Osteocyte (in vitro differentiated cells): ENCODE data around the gene USP16. TPM values are rescaled to one million over a fixed set of nuclear protein-coding genes. Genes with fewer than 3 reads are reported as not detected.

ENCODE experiments used
- DNase-seq: peaks from one replicate; pipeline ENCODE4 v3.0.0; 2021; ENCODE audit warnings: mixed read lengths; ENCODE audit not compliant: unreplicated experiment; ENCODE audit errors: extremely low spot score
- H3K27ac Mint-ChIP-seq: one replicate; pipeline ENCODE4 v1.8.0; 2021; ENCODE audit warnings: mild to moderate bottlenecking, mixed read lengths; ENCODE audit not compliant: unreplicated experiment
- H3K27me3 Mint-ChIP-seq: one replicate; pipeline ENCODE4 v1.8.0; 2021; ENCODE audit warnings: mixed read lengths; ENCODE audit not compliant: unreplicated experiment
- H3K36me3 Mint-ChIP-seq: one replicate; pipeline ENCODE4 v1.8.0; 2021; ENCODE audit warnings: mixed read lengths; ENCODE audit not compliant: unreplicated experiment
- H3K4me1 Mint-ChIP-seq: one replicate; pipeline ENCODE4 v1.8.0; 2021; ENCODE audit warnings: mixed read lengths; ENCODE audit not compliant: unreplicated experiment
- H3K4me3 Mint-ChIP-seq: one replicate; pipeline ENCODE4 v1.8.0; 2021; ENCODE audit warnings: mild to moderate bottlenecking, moderate library complexity, mixed read lengths; ENCODE audit not compliant: unreplicated experiment
- H3K9me3 Mint-ChIP-seq: one replicate; pipeline ENCODE4 v1.8.0; 2021; ENCODE audit warnings: mixed read lengths; ENCODE audit not compliant: unreplicated experiment
- total RNA-seq: library from RNA; stranded (reverse); gene quantifications from 2 replicates; pipeline ENCODE4 v1.2.1, GENCODE V29; 2021
- TF ChIP-seq, protein P1 (sequence below): fragments of 200-600 bp; sonication (generic); IDR thresholded peaks from 2 replicates; pipeline ENCODE4 v1.5.0; 2021; ENCODE audit warnings: antibody characterized with exemption, mild to moderate bottlenecking, moderate library complexity

The USP16 gene
- total RNA-seq, 1 donor from 2014 or later: 28.5 TPM

GRCh38 chr21:29053656-29054055, 29.2 kb downstream of the USP16 start:
- Mint-ChIP-seq H3K27ac (no peak overlapping the region), H3K9me3 (no peaks in the 10 kb centered on the region), H3K36me3 (peaks cover 40% of the 10 kb centered on the region), H3K4me1 (peaks cover 6% of the 10 kb centered on the region), H3K27me3 (no peaks in the 10 kb centered on the region), H3K4me3 (no peak overlapping the region)
- no peak for DNase-seq
- TF ChIP-seq, protein P1, sequence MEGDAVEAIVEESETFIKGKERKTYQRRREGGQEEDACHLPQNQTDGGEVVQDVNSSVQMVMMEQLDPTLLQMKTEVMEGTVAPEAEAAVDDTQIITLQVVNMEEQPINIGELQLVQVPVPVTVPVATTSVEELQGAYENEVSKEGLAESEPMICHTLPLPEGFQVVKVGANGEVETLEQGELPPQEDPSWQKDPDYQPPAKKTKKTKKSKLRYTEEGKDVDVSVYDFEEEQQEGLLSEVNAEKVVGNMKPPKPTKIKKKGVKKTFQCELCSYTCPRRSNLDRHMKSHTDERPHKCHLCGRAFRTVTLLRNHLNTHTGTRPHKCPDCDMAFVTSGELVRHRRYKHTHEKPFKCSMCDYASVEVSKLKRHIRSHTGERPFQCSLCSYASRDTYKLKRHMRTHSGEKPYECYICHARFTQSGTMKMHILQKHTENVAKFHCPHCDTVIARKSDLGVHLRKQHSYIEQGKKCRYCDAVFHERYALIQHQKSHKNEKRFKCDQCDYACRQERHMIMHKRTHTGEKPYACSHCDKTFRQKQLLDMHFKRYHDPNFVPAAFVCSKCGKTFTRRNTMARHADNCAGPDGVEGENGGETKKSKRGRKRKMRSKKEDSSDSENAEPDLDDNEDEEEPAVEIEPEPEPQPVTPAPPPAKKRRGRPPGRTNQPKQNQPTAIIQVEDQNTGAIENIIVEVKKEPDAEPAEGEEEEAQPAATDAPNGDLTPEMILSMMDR: no peak

DNA sequence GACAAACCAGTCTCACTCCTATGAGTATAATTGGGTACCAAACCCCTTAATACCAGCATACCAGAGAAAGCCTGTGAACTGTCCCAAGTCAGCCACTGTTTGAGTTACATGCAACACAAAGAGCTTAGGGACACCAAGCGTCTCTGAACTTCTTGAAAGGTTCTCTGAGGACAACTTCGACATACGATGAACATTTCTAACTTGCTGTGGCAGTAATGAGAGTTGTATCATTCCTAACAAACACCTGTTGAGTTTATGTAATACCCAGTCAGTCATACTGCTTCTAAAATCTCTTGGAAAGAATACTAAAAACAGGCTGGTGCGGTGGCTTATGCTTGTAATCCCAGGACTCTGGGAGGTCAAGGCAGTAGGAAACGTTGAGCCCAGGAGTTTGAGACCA, 30.6 kb downstream of the USP16 start:
- no peaks in the 10 kb centered on the region for H3K27me3 Mint-ChIP-seq
- no peak for DNase-seq
- H3K4me1 Mint-ChIP-seq: peaks cover 6% of the 10 kb centered on the region
- H3K4me3 Mint-ChIP-seq: no peak overlapping the region
- TF ChIP-seq, protein P1: no peak
- no peak overlapping the region for H3K27ac Mint-ChIP-seq
- peaks cover 32% of the 10 kb centered on the region for H3K36me3 Mint-ChIP-seq
- H3K9me3 Mint-ChIP-seq: no peaks in the 10 kb centered on the region

DNA sequence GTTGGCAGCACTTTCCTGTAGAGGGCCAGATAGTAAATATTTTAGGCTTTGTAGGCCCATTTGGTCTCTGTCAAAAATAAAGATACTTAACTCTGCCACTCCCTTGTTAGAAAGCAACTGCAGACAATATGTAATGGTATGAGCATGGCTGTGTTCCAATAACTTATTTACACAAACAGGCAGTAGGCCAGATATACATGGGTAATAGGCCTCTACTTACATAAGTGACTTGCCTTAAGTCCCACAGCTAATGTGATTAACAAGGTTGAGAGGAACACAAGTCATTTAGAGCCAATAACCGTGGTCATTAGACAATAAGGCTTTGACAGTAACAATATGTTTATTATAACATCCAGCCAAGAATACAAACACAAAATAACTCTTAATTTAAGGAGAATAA, 31.5 kb downstream of the USP16 start:
- Mint-ChIP-seq H3K27me3 (no peaks in the 10 kb centered on the region), H3K36me3 (peaks cover 37% of the 10 kb centered on the region), H3K27ac (no peak overlapping the region), H3K4me3 (no peak overlapping the region), H3K4me1 (peaks cover 6% of the 10 kb centered on the region), H3K9me3 (no peaks in the 10 kb centered on the region)
- no peak for DNase-seq
- TF ChIP-seq, protein P1: no peak

DNA sequence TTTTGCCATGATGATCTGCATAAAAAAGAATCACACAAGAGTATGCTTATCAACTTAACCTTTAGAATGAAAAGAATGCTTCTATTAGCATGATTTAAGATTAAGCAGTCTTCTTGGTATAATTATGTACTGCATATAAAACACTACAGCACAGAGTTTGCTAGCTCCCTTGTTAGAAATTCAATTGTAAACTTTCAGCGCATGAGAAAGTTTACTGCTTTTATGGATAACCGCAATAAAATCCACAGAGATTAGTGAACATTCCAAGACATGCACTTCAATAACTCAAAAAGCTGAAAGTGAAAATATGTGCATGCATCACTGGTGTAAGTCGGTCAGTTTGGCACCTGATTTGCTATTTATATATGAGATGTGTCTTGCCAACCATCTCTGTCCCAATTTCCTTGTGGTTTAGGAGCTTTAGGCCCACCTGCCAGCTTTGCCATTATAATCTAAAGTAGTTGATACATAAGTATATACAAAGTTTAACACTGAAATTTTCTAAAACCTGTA, 32.1 kb downstream of the USP16 start:
- no peak overlapping the region for H3K27ac Mint-ChIP-seq
- no peaks in the 10 kb centered on the region for H3K9me3 Mint-ChIP-seq
- TF ChIP-seq, protein P1: no peak
- H3K4me3 Mint-ChIP-seq: no peak overlapping the region
- H3K4me1 Mint-ChIP-seq: peaks cover 6% of the 10 kb centered on the region
- peaks cover 43% of the 10 kb centered on the region for H3K36me3 Mint-ChIP-seq
- no peaks in the 10 kb centered on the region for H3K27me3 Mint-ChIP-seq
- DNase-seq: no peak

GRCh38 chr21:29064850-29065481, 40.5 kb downstream of the USP16 start:
- Mint-ChIP-seq H3K36me3 (peaks cover 67% of the 10 kb centered on the region), H3K27ac (no peak overlapping the region), H3K9me3 (no peaks in the 10 kb centered on the region), H3K4me1 (peaks cover 4% of the 10 kb centered on the region), H3K27me3 (no peaks in the 10 kb centered on the region), H3K4me3 (no peak overlapping the region)
- no peak for DNase-seq
- TF ChIP-seq, protein P1: no peak
